Mononuclear cell (primary cell): ENCODE measurements around the gene KLF4. TPM values are rescaled to one million over a fixed set of nuclear protein-coding genes. Genes with fewer than 3 reads are reported as not detected.
"Not testable (repeated sequence)": the region's sequence is repeated elsewhere in the genome, so short reads cannot be mapped to it uniquely, and the experiment has no call there.

Source experiments
- H3K27me3 ChIP-seq: 2 replicates; pipeline ENCODE4 v1.6.0; 2011; ENCODE audit warnings: low read length, control low read depth; ENCODE audit not compliant: insufficient read depth
- H3K4me1 ChIP-seq: 2 replicates; pipeline ENCODE4 v1.5.1; 2011; ENCODE audit warnings: mild to moderate bottlenecking, low read length, control low read depth; ENCODE audit not compliant: insufficient read depth
- H3K4me3 ChIP-seq: 2 replicates; pipeline ENCODE4 v1.5.1; 2011; ENCODE audit warnings: mild to moderate bottlenecking, low read length, moderate library complexity
- H3K9me3 ChIP-seq: 2 replicates; pipeline ENCODE4 v1.5.1; 2011; ENCODE audit warnings: low read depth, mild to moderate bottlenecking, control low read depth, low read length
- total RNA-seq: library from RNA; depleted of rRNA; stranded (reverse); fragments of >200 nt; gene quantifications from one replicate; pipeline ENCODE4 v1.2.3, GENCODE V29; 2012

KLF4 gene
- total RNA-seq, 1 donor = 61.5 TPM

GRCh38 chr9:107492381-107492970 is 2.9 kb upstream of the KLF4 start:
- Histone ChIP-seq H3K4me3 (no peak overlapping the region), H3K4me1 (peaks cover 51% of the 10 kb centered on the region), H3K27me3 (peaks cover 54% of the 10 kb centered on the region), H3K9me3 (no peaks in the 10 kb centered on the region)

- no peaks in the 10 kb centered on the region for H3K9me3 ChIP-seq
- peaks cover 65% of the 10 kb centered on the region for H3K27me3 ChIP-seq
- H3K4me3 ChIP-seq = peak overlapping the region; percentile 18
- peaks cover 53% of the 10 kb centered on the region for H3K4me1 ChIP-seq
These were observed 1.8 kb upstream of the KLF4 start for GRCh38 chr9:107491081-107492053.

DNA sequence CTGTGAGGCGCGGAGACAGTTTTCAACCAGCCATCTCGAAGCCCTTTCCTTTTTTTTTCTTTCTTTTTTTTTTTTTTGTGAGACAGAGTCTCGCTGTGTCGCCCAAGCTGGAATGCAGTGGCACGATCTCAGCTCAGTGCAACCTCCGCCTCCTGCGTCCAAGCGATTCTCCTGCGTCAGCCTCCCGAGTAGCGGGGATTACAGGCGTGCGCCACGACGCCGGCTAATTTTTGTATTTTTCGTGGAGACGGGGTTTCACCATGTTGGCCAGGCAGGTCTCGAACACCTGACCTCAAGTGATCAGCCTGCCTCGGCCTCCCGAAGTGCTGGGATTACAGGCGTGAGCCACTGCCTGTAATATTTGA is 1.0 kb upstream of the KLF4 start:
- H3K4me3 ChIP-seq = peak overlapping the region; percentile 31
- H3K27me3 ChIP-seq = peaks cover 70% of the 10 kb centered on the region
- H3K9me3 ChIP-seq = not testable (repeated sequence)
- peaks cover 61% of the 10 kb centered on the region for H3K4me1 ChIP-seq

DNA sequence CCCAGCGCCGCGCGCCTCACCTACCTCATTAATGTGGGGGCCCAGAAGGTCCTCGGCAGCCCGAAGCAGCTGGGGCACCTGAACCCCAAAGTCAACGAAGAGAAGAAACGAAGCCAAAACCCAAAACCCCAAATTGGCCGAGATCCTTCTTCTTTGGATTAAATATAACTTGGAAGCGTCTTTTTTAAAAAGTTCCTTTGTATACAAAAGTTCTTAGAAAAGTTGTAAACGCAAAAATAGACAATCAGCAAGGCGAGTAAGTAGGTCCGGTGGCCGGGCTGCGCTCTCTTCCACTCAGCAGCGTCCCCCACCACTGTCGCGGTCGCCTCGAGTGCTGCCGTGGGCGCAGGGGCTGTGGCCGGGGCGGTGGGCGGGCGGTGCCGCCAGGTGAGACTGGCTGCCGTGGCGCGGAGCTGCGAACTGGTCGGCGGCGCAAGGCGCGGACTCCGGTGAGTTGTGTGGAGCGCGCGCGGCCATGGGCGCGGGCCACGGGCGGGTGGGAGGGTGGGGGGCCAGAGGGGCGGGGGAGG is 360 bp downstream of the KLF4 start:
- Histone ChIP-seq H3K9me3 (no peaks in the 10 kb centered on the region), H3K4me1 (peaks cover 67% of the 10 kb centered on the region), H3K4me3 (peak overlapping the region; percentile 82), H3K27me3 (peaks cover 64% of the 10 kb centered on the region)

DNA sequence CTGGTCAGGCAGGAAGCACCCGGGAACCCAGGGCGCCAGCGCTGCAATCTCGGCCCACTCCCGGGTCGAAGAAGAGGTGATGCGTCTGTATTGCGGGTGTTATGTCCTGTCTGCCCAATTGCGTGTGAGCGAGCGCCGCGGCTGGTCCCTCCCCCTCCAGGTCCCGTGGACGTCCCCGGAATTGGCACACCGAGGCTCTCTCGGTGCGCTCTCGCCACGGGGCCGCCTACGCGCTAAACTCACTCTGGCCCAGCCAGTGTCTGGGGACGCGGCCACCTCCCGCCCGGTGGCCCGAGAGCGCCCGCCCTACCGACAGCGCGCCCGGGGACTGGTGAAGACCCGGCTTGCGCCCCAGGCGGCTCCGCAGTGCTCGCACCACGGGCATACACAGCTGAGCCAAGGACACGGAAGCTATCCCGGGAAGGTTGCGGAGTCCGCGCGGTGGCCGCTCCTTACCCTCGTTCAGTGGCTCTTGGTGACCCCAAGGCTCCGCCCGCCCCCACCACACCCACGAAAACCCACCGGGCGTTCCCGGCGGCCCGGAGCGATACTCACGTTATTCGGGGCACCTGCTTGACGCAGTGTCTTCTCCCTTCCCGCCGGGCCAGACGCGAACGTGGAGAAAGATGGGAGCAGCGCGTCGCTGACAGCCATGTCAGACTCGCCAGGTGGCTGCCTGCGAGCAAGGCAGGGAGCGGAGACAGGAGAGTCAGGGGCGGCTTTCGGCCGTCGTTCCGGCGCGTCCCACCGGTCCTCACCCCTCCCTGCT is 1.0 kb downstream of the KLF4 start:
- peak overlapping the region; percentile 82 for H3K4me3 ChIP-seq
- peaks cover 64% of the 10 kb centered on the region for H3K27me3 ChIP-seq
- H3K9me3 ChIP-seq = no peaks in the 10 kb centered on the region
- H3K4me1 ChIP-seq = peaks cover 63% of the 10 kb centered on the region

DNA sequence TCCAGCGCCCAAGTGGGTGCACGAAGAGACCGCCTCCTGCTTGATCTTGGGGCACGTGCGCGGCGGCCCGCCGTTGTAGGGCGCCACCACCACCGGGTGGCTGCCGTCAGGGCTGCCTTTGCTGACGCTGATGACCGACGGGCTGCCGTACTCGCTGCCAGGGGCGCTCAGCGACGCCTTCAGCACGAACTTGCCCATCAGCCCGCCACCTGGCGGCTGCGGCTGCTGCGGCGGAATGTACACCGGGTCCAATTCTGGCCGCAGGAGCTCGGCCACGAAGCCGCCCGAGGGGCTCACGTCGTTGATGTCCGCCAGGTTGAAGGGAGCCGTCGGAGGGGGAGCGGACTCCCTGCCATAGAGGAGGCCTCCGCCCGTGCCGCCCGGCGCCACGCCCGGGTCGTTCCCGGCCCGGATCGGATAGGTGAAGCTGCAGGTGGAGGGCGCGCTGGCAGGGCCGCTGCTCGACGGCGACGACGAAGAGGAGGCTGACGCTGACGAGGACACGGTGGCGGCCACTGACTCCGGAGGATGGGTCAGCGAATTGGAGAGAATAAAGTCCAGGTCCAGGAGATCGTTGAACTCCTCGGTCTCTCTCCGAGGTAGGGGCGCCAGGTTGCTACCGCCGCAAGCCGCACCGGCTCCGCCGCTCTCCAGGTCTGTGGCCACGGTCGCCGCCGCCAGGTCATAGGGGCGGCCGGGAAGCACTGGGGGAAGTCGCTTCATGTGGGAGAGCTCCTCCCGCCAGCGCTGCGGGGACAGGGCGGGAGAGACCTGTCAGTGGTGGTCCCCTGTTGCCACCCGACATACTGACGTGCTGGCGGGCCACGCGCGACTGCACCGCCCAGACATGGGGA is 1.8 kb downstream of the KLF4 start:
- Histone ChIP-seq H3K4me3 (peak overlapping the region; percentile 82), H3K27me3 (peaks cover 62% of the 10 kb centered on the region), H3K9me3 (no peaks in the 10 kb centered on the region), H3K4me1 (peaks cover 63% of the 10 kb centered on the region)

DNA sequence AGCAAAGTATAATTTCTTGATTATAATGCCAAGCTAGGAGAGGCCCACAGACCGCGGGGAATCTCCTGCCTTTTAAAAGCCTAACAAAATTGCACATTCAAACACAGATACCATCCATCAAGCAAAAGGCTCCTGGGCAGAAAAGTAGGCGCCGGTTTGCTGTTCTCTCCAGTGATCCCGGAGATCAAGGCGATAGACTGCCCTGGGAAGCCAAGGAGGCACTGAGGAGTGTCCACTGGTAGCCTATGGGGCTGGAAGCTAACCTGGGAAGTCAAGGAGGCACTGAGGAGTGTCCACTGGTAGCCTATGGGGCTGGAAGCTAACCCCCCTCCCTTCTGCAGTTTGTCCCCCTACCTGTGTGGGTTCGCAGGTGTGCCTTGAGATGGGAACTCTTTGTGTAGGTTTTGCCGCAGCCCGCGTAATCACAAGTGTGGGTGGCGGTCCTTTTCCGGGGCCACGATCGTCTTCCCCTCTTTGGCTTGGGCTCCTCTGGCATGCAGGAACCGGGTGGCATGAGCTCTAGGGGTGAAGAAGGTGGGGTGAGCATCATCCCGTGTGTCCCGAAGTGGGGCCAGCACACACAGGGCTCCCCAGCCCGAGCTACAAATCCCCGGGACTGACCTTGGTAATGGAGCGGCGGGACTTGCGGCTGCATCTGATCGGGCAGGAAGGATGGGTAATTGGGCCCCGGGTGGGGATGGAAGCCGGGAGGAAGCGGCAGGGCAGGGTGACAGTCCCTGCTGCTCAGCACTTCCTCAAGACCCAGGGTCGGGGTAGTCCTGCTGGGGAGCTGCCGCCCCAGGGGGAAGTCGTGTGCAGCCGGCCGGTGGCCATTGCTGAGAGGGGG is 2.7 kb downstream of the KLF4 start:
- peak overlapping the region; percentile 82 for H3K4me3 ChIP-seq
- H3K4me1 ChIP-seq = peaks cover 59% of the 10 kb centered on the region
- H3K27me3 ChIP-seq = peaks cover 54% of the 10 kb centered on the region

DNA sequence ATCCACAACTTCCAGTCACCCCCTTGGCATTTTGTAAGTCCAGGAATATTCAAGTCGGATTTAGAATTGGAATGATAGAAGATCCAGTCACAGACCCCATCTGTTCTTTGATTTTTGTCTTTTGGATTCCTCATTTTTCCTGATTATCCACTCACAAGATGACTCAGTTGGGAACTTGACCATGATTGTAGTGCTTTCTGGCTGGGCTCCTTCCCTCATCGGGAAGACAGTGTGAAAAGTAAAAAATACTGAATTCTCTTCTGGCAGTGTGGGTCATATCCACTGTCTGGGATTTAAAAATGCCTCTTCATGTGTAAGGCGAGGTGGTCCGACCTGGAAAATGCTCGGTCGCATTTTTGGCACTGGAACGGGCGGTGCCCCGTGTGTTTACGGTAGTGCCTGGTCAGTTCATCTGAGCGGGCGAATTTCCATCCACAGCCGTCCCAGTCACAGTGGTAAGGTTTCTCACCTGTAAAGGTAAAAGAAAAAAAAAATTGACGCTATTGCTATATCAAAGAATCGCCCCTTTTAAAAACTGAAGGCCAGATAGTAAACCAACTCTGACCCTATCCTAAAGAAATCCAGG is 4.0 kb downstream of the KLF4 start:
- Histone ChIP-seq H3K4me1 (peaks cover 51% of the 10 kb centered on the region), H3K4me3 (peak overlapping the region; percentile 15), H3K9me3 (no peaks in the 10 kb centered on the region), H3K27me3 (peaks cover 40% of the 10 kb centered on the region)

More for the DNA sequence above, 2.7 kb downstream of the KLF4 start:
- H3K9me3 ChIP-seq = no peaks in the 10 kb centered on the region

DNA sequence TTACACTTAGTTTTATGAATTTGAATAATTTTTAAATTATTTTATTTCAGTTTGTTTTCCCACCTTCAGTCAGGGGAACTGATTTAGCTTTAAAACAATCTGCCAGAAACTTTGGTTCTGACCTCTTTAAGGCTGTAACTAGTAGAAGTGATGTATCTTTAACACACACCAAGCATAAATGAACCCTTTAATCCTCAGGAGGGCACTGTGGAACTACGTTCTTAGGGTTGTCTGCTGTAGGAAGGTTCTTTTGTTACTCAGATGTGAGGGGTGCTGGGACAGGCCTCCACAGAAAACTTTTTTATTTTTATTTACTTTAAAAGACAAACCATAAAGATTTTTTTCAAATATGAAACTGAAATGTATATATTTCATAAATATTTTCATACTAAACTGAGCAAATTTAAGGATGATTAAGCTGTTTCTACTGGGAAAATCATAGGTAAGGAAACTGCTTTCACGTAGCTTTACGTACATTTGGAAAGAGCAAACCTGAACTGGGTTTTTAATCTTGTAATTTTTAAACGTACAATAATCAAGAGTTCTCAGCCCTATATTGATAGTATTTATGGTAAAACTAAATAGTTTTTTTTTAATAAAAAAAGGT is 5.3 kb downstream of the KLF4 start:
- Histone ChIP-seq H3K4me1 (peaks cover 55% of the 10 kb centered on the region), H3K9me3 (no peaks in the 10 kb centered on the region), H3K27me3 (peaks cover 35% of the 10 kb centered on the region), H3K4me3 (no peak overlapping the region)

DNA sequence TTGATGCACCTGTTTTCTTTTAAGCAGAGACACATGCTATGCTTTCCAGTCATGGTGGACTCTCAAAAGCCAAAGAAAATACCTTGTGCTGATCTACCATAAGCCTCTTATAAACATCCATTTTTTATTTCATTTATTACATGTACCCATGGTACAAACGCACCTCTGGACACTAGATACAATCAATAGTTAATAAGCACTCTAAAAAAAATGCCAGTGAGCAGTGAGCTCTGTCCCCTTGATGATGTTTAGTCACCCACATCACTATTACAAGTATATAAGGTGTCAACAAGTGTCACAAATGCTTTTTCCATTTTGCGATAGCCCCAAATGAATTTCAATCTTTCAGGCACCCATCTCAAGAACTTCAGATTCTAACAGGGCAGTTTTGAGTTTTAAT is 5.9 kb downstream of the KLF4 start:
- Histone ChIP-seq H3K9me3 (no peaks in the 10 kb centered on the region), H3K4me1 (peaks cover 55% of the 10 kb centered on the region), H3K4me3 (no peak overlapping the region), H3K27me3 (peaks cover 32% of the 10 kb centered on the region)

- Histone ChIP-seq H3K4me3 (peak overlapping the region; percentile 6), H3K9me3 (no peaks in the 10 kb centered on the region), H3K27me3 (peaks cover 8% of the 10 kb centered on the region), H3K4me1 (peaks cover 33% of the 10 kb centered on the region)
These were observed 8.5 kb downstream of the KLF4 start for GRCh38 chr9:107481035-107481434.

- H3K4me1 ChIP-seq = peaks cover 27% of the 10 kb centered on the region
- no peaks in the 10 kb centered on the region for H3K9me3 ChIP-seq
- peak overlapping the region; percentile 6 for H3K4me3 ChIP-seq
- H3K27me3 ChIP-seq = peaks cover 1% of the 10 kb centered on the region
These were observed 9.2 kb downstream of the KLF4 start for GRCh38 chr9:107480386-107480789.

DNA sequence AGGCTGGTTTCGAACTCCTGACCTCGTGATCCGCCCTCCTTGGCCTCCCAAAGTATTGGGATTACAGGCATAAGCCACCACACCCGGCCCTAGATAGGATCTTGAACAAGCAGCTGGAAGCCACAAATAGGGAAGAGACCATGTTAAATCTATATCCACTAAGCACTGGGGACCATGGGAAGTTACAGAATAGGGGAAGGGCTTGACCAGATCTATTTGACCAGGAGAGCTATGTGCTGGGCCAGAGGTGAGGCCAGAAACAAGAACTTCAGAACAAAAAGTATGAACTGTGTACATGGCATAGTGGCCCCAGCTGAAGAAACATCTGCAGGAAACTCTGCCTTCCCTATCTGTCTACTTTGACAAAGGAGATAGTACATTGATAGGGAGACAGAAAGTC is 10.8 kb downstream of the KLF4 start:
- Histone ChIP-seq H3K4me3 (no peak overlapping the region), H3K9me3 (no peaks in the 10 kb centered on the region), H3K4me1 (peaks cover 24% of the 10 kb centered on the region)

More for the DNA sequence above, 10.8 kb downstream of the KLF4 start:
- no peaks in the 10 kb centered on the region for H3K27me3 ChIP-seq
